ENCODE results near the gene RALGAPA1.

- TF ChIP-seq POLR2A (IDR thresholded peaks at IDR 0.05) (no peak), CTCF (IDR thresholded peaks at IDR 0.05) (no peak)
These were observed 10.8 kb upstream of the RALGAPA1 start for GRCh38 chr14:35819591-35820540.

All from prostate gland (tissue), 2 donors.